ENCODE measurements around the gene TMEM208. TPM values are rescaled to one million over a fixed set of nuclear protein-coding genes. Genes with fewer than 3 reads are reported as not detected.

Gene TMEM208
- polyA plus RNA-seq, 1 experiment: 79.7 TPM

- peak; percentile 73 for TF ChIP-seq CTCF (IDR thresholded peaks at IDR 0.05; ENCODE audit: insufficient read depth, low read depth, low read length)
- H3K27me3 ChIP-seq (ENCODE audit: control insufficient read depth, insufficient read depth, low read length): no peaks in the 10 kb centered on the region
- no peak overlapping the region for H3K4me3 ChIP-seq (ENCODE audit: low read depth, low read length)
- H3K36me3 ChIP-seq (ENCODE audit: control insufficient read depth, insufficient read depth, low read length): no peaks in the 10 kb centered on the region; the same call in none of the 2 replicates
- no peak for DNase-seq (ENCODE audit: low read depth)
- CTCF ChIA-PET: interaction anchor here (0.5 to 6.5 kb wide), 42 partner anchors 9 to 220 kb away, joined by 3 to 56 read pairs (median 4); partner anchors contain the start of genes ATP6V0D1, FHOD1, KCTD19 and LRRC36
- POLR2A ChIA-PET: interaction anchor here (0.6 kb wide), 1 partner anchor 18 kb away, joined by 3 read pairs; the partner anchor contains the start of gene PLEKHG4
Observed at GRCh38 chr16:67260426-67261063, 33.6 kb downstream of the TMEM208 start.

- no peak for TF ChIP-seq CTCF (IDR thresholded peaks at IDR 0.05; ENCODE audit: insufficient read depth, low read depth, low read length)
- no peaks in the 10 kb centered on the region for H3K27me3 ChIP-seq (ENCODE audit: control insufficient read depth, insufficient read depth, low read length)
- no peaks in the 10 kb centered on the region for H3K36me3 ChIP-seq (ENCODE audit: control insufficient read depth, insufficient read depth, low read length)
- H3K4me3 ChIP-seq (ENCODE audit: low read depth, low read length): no peak overlapping the region
- DNase-seq (ENCODE audit: low read depth): no peak
- ChIA-PET CTCF (interaction anchor here (1.4 to 1.8 kb wide), 2 partner anchors 13 to 76 kb away, joined by 3 to 4 read pairs; no protein-coding TSS in a partner anchor), POLR2A (no interaction called here)
Observed at GRCh38 chr16:67263201-67263600, 36.3 kb downstream of the TMEM208 start.

- no peak overlapping the region for H3K4me3 ChIP-seq (ENCODE audit: low read depth, low read length)
- ChIA-PET CTCF (interaction anchor here (0.7 to 2.0 kb wide), 4 partner anchors 12 to 434 kb away, joined by 4 to 6 read pairs (median 5); partner anchors contain the start of gene NAE1), POLR2A (no interaction called here)
- DNase-seq (ENCODE audit: low read depth): no peak
- 0 out of 2 replicates have a peak, but pooled peaks have one; percentile 2 for TF ChIP-seq CTCF (IDR thresholded peaks at IDR 0.05; ENCODE audit: insufficient read depth, low read depth, low read length)
- no peaks in the 10 kb centered on the region for H3K27me3 ChIP-seq (ENCODE audit: control insufficient read depth, insufficient read depth, low read length)
- H3K36me3 ChIP-seq (ENCODE audit: control insufficient read depth, insufficient read depth, low read length): no peaks in the 10 kb centered on the region
Observed at GRCh38 chr16:67264277-67264676, 37.3 kb downstream of the TMEM208 start.

- DNase-seq (ENCODE audit: low read depth): no peak
- no peak for TF ChIP-seq CTCF (IDR thresholded peaks at IDR 0.05; ENCODE audit: insufficient read depth, low read depth, low read length)
- CTCF ChIA-PET: interaction anchor here (1.0 to 2.0 kb wide), 5 partner anchors 11 to 73 kb away, joined by 3 to 6 read pairs (median 4); no protein-coding TSS in a partner anchor
- Histone ChIP-seq H3K36me3 (ENCODE audit: control insufficient read depth, insufficient read depth, low read length) (no peaks in the 10 kb centered on the region), H3K27me3 (ENCODE audit: control insufficient read depth, insufficient read depth, low read length) (no peaks in the 10 kb centered on the region), H3K4me3 (ENCODE audit: low read depth, low read length) (no peak overlapping the region)
- POLR2A ChIA-PET: no interaction called here
Observed at GRCh38 chr16:67264866-67265265, 37.9 kb downstream of the TMEM208 start.

GRCh38 chr16:67265834-67266233 lies 38.9 kb downstream of the TMEM208 start:
- no peak for TF ChIP-seq CTCF (IDR thresholded peaks at IDR 0.05; ENCODE audit: insufficient read depth, low read depth, low read length)
- ChIA-PET CTCF (interaction anchor here (0.7 to 2.0 kb wide), 10 partner anchors 13 to 162 kb away, joined by 3 to 6 read pairs (median 3); partner anchors contain the start of genes KCTD19 and LRRC36), POLR2A (no interaction called here)
- Histone ChIP-seq H3K27me3 (ENCODE audit: control insufficient read depth, insufficient read depth, low read length) (no peaks in the 10 kb centered on the region), H3K36me3 (ENCODE audit: control insufficient read depth, insufficient read depth, low read length) (no peaks in the 10 kb centered on the region), H3K4me3 (ENCODE audit: low read depth, low read length) (no peak overlapping the region)
- no peak for DNase-seq (ENCODE audit: low read depth)

Measured in BJ (cell line).